IPS-11a (cell line): Measurements from ENCODE around the gene TRPM4.
"Not testable (repeated sequence)": the region's sequence is repeated elsewhere in the genome, so short reads cannot be mapped to it uniquely, and the experiment has no call there.

Experiments used
- H3K4me3 ChIP-seq: one replicate; pipeline ENCODE4 v1.5.1; 2013; ENCODE audit warnings: low read depth, low read length, control low read depth

The TRPM4 gene

DNA sequence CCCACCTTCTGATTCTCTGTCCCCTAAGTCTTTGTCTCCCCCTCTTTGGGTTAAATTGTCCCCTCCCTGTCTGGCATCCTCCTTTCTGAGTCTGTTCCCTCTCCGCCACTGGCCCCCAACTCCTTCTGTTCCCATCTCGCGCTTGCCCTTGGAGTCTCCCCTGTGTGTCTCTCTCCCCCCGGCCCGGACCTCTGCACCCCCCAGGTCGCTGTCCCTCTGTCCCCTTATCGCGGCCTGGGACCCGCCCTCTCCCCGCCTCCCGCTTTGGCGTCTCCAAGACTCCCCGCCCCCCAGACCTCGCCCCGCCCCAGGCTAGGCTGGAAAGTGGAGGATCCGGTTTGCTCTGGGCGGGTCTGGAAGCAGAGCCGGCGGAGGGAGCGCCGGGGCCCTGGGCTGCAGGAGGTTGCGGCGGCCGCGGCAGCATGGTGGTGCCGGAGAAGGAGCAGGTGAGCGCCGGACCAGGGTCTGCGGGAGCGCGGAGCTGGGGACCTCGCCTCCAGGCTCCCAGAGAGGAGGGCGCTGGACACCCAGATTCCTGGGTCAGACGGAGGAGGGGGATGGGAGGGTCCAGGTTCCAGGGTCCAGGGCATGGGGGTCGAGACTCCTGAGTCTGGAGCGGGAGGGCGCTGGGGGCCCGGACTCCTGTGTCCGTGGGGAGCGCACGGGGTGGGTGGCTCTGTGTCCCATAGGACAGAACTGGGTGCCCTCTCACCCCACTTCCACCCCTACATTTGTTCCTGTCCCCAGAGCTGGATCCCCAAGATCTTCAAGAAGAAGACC lies at the start of gene TRPM4:
TRPM4 (plus strand) TSS at position 348 of the 780 bp plus-strand sequence; CDS start at position 423, 75 bp downstream.
- peak within 1 kb of the TSS; percentile 66 for H3K4me3 ChIP-seq

DNA sequence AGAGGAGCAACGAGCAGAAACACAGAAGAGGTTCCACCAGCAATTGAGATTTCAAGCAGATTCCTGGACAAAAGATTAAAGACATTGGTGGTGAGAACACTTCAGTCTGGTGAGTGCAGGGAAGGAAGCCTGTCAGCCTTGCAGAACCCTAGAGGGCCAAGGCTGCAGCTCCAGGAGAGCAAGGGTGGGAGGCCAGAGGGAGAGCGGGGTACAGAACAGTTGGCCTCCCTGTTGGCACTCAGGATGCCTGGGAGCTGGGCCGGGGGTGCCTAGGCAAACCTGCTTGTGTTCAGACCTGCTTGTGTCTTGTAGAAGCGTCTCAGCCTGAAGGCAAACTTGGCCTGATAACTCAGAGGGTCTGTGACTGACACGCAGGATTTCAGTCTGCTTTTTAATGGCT lies 48.5 kb upstream of the TRPM4 start:
- H3K4me3 ChIP-seq, result no peak overlapping the region

DNA sequence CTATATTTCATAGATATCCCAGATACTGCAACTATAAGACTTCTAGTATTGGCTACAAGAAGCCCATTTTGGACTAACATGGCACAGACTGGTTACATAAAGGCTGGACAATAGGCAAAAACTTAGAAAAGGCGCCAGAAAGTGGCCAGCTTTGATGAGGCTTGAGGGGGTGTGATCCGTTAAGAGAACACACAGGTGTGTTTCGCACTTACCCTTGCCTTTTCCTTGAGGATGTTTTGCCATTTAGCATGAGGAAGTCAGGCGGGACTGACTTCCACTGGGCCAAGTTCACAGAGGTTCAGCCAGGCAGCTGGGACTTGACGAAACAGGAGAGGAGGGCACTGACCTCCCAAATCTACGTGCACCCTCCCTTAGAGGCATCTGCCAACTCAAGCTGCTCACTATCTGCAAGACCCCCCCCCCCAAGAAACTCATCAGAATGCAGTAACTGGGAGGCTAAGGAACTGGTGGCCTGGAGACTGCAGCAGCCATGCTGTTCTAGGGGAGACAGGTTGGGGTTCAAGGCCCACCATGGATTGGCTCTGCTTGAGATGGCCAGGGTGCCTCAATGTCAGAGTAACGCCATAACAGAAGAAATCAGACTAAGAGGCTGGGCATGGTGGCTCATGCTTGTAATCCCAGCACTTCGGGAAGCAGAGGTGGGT lies 47.9 kb upstream of the TRPM4 start:
- no peak overlapping the region for H3K4me3 ChIP-seq

DNA sequence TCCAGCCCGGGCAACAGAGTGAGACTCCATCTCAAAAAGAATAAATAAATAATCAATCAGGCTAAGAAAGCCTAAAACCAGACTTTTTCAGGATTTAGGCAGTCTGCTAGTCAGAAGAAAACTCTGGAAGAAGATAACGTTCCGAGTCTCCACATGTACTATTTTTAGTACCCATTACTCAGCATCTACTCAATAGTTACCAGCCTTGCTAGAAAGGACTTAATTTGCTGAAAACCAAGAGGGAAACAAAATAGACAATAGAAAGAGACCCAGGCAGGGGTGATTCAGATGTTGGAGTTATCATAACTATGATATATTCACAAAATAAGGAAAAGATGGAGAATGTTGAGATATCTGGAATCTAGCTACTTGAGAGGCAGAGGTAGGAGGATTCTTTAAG lies 47.0 kb upstream of the TRPM4 start:
- no peak overlapping the region for H3K4me3 ChIP-seq

DNA sequence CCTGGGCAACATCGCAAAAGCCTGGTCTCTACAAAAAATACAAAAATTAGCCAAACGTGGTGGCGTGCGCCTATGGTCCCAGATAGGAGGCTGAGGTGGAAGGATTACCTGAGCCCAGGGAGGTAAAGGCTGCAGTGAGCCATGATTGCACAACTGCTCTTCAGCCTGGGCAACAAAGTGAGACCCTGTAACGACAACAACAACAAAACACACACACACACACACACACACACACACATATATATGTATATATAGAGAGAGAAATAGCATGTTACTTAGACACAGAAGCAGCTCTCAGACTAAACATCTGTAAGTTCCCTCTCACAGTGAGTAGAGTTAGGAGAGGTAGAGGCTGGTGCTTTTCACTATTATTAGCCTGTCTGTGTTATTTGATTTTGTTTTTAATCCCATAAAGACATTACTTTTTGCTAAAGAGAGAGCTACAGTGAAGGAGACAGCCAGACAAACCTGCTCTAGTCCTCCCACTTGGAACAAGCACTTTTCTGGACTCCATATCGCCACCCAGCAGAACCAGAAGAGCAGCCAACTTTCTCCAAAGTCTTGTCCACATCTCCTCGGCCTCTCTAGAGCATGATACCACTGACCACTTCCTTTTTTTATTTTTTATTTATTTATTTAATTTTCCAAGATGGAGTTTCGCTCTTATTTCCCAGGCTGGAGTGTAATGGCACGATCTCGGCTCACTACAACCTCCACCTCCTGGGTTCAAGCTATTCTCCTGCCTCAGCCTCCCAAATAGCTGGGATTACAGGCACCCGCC lies 46.2 kb upstream of the TRPM4 start:
- no peak overlapping the region for H3K4me3 ChIP-seq

DNA sequence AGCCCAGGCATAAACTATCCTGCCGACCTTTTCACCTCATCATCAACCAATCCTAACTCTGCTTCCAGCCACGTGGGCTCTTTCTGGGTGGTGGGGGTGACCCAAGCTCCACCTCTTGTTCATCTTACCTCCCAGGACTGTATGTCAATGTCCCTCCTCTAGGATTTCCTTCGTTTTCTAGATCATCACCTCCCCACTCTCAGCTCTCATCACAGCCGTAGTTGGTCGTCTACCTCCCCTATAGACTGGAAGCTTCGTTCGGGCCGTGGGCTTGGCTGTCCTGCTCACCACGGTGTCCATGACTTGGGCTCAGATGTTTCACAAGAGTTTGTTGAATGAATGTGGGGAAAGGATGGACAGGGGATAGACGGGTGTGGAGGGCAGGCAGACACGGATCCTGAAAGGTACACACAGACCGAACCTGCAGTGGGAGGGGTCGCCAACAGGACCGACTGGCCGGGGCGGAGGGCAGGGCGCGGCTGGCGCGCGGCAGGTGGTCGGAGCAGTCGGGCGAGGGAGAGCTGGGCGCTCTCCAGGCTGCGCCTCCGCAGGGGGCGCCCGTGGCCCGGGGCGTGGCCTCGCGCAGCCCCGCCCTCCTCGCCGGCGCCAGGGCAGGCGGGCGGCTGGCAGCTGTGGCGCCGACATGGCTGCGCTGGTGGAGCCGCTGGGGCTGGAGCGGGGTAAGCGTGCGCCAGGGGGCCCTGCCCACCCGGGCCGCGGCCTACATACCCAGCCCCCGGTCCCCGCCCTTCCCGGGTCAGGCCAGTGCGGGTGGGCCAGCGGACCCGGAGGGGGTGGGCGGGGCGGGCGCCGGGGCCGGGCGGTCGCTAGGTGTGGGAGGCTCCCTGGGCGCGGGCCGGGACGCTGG lies 43.6 kb upstream of the TRPM4 start, which contains the start of gene LIN7B:
LIN7B (plus strand) TSS at position 609 of the 868 bp plus-strand sequence; CDS start at position 644, 35 bp downstream.
- H3K4me3 ChIP-seq, result peak within 1 kb of the TSS; percentile 58

DNA sequence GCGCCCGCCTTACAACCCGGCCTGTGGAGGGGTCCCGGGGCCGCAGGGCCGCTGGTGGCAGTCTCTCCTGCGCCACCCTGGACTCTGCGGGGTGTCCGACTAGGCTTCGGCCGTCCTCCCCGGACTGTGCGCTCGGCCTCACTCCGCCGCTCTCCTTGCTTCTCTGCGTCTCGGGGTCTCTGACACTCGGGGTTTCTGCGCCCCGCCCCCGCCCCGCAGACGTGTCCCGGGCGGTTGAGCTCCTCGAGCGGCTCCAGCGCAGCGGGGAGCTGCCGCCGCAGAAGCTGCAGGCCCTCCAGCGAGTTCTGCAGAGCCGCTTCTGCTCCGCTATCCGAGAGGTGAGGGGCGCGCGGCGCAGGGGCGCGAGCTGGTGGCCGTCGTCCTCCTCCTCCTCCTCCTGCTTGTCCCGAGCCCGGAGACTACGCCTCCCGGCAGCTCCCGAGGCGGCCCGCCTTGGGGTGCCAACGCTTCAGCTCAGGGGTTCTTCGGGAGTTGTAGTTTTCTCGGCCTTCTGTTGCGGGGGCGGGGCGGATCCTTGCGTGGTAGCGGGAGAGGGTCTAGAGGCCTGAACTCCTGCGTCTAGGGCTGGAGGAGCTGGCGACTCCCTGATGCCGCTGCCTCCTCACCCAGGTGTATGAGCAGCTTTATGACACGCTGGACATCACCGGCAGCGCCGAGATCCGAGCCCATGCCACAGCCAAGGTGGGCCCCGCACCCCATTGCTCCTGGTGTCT lies 42.8 kb upstream of the TRPM4 start:
- peak overlapping the region; percentile 58 for H3K4me3 ChIP-seq

DNA sequence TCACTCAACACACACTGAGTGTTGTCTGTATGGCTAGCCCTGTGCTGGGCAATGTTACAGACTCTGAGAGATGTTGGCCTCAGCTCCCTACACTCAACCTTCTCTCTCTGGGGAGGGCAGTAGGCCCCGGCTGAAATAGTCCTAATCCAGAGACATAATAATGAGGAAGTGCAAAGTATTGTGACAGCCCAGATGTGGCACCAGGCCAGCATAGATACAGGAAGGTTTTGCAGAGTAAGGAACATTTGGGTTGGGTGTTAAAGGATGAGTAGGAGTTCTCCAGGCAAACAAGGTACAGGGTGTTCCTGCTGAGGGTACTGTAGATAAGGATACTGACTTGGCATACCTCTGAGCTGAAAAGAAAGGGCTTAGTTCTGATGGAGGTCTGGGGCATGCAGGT lies 41.0 kb upstream of the TRPM4 start:
- H3K4me3 ChIP-seq, result no peak overlapping the region

DNA sequence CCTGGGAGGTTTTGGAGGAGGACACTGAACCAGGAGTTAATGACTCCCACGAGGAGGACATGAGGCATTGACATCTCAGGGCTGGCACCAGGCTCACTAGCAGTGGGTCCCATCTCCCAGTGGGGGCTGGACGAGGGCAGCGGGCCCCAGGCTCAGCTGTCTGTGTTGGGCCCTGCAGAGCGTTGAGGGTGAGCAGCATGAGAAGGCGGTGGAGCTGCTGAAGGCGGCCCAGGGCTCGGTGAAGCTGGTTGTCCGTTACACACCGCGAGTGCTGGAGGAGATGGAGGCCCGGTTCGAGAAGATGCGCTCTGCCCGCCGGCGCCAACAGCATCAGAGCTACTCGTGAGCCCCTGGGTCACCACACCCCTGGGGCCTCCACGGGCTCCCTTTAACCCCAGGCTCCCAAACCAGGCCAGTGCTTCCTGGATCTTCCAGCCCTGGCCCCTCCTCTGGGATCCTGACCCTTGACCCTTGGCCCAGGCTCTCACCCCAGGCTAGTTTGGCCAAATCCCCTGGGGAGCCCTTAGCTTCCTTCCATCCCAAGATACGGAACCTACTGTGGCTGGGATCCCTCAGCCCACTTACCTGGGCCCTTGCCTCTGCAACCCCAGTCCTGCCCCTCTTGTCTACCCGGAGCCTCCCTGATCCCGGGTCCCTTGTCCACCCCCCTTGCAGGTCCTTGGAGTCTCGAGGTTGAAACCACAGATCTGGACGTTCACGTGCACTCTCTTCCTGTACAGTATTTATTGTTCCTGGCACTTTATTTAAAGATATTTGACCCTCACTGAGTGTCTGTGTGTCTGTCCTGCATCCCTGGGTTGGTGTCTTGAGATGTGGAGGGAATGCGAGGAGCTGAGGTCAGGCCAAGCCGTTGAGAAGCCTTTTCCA lies 39.7 kb upstream of the TRPM4 start:
- H3K4me3 ChIP-seq, result peak overlapping the region; percentile 72

DNA sequence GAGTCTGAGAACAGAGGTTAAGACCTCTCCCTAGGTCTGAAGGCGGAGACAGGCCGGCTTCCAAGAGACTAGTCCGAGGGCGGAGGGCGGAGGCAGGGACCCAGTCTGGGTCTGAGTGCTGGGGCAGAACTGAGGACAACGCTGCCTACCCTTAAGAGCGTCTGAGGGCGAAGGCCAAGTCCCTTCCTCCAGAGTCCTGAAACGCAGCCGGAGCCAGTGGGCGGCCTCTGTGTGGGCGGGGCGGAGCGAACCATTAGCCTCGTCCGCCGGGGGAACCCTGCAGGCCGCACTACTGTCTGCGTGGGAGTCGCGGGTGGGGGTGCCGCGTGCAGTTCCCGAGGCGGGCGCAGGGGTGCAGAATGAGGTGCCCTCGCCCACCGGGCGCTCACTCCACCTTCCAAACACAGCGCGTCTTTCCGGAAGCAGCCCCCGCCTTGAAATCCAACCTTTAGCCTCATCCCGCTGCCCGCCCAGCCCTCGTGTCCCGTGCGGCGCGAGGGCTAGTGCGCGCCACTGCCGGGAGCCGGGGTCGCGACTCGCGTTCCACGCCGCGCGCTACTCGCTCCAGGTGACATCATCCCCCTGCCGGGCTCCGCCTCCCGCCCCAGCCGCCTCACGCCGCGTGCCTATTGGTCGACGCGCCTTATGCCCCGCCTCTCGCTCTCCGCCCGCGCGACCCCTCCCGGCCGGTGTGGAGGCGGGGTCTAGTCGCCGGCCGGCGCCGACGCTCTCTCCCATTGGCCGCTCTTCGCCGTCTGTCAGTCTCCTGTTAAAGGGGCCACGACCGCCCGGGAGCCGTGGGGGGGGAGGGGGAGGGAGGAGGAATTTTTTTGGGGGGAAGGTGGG lies 38.8 kb upstream of the TRPM4 start, which contains the start of gene C19orf73:
C19orf73 (minus strand) TSS at position 579 of the 846 bp plus-strand sequence; CDS start at position 458, 121 bp downstream.
- peak within 1 kb of the TSS; percentile 72 for H3K4me3 ChIP-seq

DNA sequence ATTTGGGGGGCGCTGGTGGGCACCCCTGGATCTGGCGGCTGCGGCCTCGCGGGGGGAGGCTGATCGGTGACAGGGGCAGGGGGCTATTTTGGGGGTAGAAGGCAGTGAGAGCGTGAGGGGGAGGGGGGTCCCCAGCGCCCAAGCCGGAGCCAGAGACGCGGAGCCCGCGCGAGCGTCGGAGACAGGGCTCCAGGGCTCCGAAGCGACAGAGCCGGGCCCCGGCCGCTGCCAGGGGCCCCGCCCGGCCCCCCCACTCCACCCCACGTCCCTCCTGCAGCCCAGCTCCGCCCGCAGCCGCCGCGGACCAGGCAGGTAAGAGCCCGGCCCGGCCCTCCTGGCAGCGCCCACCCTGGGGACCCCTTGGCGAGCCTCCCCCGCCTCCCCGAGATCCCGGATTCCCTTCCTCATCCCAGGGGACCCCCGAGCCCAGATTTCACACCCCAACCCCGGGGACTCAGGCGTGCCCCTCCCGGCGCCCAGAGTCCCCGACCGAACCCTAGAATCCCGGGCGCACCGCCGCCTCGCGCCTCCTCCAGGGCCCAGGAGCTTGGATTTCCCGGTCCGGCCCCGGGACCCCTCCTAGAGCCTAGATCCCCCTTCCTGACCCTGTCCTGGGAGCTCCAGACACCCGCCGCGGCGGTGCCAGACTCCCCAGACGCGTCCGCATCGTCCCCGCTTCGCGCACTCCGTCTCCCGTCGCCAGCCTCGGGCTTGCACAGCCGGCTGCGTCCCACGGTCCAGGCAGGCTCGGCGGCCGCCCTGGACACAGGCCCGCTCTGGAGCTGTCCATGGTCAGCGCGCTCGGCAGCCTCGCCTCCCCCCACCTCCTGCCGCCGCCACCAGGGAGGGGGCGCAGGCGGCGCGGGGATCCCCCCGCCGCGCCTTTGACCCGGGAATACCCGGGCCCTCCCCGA lies 37.9 kb upstream of the TRPM4 start, which contains the start of gene PPFIA3:
PPFIA3 (plus strand) TSS at position 134 of the 914 bp plus-strand sequence. CDS start 8,330 bp downstream, outside the sequence.
- H3K4me3 ChIP-seq, result peak within 1 kb of the TSS; percentile 72

DNA sequence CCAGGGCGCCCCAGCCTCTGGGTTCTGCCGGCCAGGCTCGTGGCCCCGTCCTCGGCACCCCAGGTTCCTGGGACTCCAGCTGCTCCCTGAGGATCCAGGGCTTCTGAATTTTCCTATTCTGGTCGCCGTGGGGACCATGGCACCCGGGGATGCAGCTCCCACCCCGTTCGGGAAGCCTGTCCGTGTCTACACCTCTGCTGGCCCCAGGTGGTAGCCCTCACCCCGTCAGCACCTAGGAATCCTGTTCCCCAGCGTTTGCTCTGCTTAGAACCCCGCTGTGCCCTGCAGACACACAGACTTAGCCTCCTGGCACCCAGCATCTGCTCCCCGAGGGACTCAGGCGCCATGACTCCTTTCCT lies 37.3 kb upstream of the TRPM4 start:
- H3K4me3 ChIP-seq, result no peak overlapping the region

DNA sequence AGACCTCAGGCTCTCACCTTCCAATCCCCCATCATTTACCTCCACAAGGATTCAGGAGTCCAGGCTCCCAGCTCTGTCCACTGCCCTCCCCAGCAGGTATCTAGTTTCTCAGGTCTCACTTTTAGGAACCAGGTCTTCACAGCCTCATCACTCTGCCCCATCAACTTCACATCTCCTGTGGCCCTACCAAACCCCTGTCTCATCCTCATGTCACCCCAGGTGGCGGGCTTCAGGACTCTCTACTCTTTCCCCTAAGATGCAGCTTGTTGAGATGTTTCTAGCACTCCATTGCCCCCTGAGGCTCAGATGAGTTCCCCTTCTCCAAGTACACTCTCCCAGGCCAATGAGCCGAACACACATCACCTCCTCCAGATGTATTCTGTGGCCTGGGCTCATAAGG lies 36.7 kb upstream of the TRPM4 start:
- H3K4me3 ChIP-seq, result no peak overlapping the region

DNA sequence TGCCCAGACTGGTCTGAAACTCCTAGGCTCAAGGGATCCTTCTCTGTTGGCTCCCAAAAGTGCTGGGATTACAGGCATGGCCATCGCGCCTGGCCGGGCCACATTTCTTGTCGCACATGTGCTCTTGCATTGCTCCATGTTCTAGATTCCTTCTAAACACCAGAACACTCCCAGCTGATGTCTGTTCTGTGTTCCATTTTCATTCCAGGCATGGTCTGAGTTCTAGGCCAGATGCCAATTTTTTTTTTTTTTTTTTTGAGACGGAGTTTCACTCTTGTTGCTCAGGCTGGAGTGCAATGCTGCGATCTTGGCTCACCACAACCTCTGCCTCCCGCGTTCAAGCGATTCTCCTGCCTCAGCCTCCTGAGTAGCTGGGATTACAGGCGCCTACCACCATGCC lies 35.8 kb upstream of the TRPM4 start:
- not testable (repeated sequence) for H3K4me3 ChIP-seq

DNA sequence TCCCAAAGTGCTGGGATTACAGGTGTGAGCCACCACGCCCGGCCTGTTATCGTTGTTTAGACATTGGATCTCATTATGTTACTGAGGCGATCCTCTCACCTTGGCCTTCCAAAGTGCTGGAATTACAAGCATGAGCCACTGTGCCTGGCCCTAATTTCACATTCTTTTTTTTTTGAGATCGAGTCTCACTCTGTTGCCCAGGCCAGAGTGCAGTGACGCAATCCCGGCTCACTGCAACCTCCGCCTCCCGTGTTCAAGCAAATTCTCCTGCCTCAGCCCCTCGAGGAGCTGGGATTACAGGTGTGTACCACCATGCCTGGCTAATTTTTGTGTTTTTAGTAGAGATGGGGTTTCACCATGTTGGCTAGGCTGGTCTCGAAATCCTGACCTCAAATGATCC lies 34.3 kb upstream of the TRPM4 start:
- not testable (repeated sequence) for H3K4me3 ChIP-seq

DNA sequence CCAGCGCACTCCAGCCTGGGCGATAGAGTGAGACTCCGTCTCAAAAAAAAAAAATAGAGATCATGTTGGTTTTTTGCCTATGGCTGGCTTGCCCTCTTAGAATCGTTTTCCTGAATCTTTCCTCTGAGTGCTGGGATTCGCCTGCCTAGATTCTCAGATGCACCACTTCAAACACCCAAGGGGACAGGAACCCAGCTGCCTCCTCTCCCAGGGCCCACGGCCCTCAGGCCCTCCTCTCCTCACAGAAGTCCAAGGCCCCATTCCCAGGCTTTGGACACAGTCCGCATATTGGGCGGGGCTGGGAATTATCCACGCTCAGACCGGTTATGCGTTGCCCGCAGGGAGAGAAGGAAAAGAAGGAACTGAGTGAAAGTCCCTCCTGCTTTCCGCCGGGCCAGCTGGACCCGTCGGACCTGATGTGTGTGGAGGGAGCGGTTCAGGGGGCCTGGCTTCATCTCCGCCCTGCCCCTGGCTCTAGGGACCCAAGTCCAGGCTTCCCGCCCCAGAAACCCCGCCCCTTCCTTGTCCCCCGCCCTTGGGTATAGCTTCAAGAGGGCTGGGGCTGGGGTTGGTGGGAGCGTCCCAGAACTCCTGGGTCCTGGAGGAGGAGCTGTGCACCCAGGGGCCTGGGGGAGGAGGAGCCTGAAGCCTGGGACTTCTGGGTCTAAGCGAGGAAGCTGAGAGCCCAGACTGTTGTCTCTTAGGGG lies 32.4 kb upstream of the TRPM4 start:
- no peak overlapping the region for H3K4me3 ChIP-seq
